HEK293 (cell line): ENCODE data around the gene SLC48A1.

Experiments used
- CTCF ChIA-PET: fragments of 350-600 bp; formaldehyde crosslinking; extraction: SDS; loops from one replicate; lab custom pipeline; 2021; ENCODE audit warnings: antibody characterized with exemption; lab: Yijun Ruan, JAX
- POLR2A ChIA-PET: fragments of 300-600 bp; formaldehyde crosslinking; extraction: SDS; loops from one replicate; lab custom pipeline; 2020; ENCODE audit warnings: antibody characterized with exemption, inconsistent platforms; lab: Yijun Ruan, JAX
- H3K27ac ChIP-seq: fragments of 200-500 bp; sonication (Bioruptor generic); 2 replicates; pipeline ENCODE4 v1.5.1; 2014; ENCODE audit warnings: low read depth, low read length, control low read depth, inconsistent platforms; ENCODE audit errors: extremely low read depth
- H3K36me3 ChIP-seq, 2 experiments: fragments of 200-500 bp in 1 of 2; sonication (Bioruptor generic) in 1 of 2; 1 replicate in 1 of 2; 2 replicates in 1 of 2; pipeline ENCODE4 v1.5.1; 2014 to 2017; ENCODE audit warnings: inconsistent platforms in 2 of 2, low read length in 2 of 2; ENCODE audit not compliant: control insufficient read depth in 2 of 2, insufficient read depth in 1 of 2
- H3K4me1 ChIP-seq: fragments of 200-500 bp; sonication (Bioruptor generic); 2 replicates; pipeline ENCODE4 v1.5.1; 2014; ENCODE audit warnings: mild to moderate bottlenecking, low read length, inconsistent platforms; ENCODE audit not compliant: control insufficient read depth, insufficient read depth
- H3K4me3 ChIP-seq: 2 replicates; pipeline ENCODE4 v1.5.1; 2011; ENCODE audit warnings: low read depth, mild to moderate bottlenecking, control low read depth, low read length, moderate library complexity
- H3K9me3 ChIP-seq: fragments of 200-500 bp; sonication (Bioruptor generic); 2 replicates; pipeline ENCODE4 v1.5.1; 2014; ENCODE audit warnings: low read depth, low read length, inconsistent platforms; ENCODE audit not compliant: control insufficient read depth, insufficient read depth
- FEZF1 ChIP-seq: fragments of 450-650 bp; formaldehyde crosslinking; IDR thresholded peaks from 2 replicates; pipeline ENCODE4 v1.5.1; 2016; ENCODE audit warnings: missing biosample characterization, missing genetic modification characterization
- MYNN ChIP-seq: fragments of 450-650 bp; formaldehyde crosslinking; IDR thresholded peaks from 2 replicates; pipeline ENCODE4 v1.5.1; 2016; ENCODE audit warnings: missing biosample characterization, missing genetic modification characterization, borderline replicate concordance
- PRDM10 ChIP-seq: fragments of 450-650 bp; formaldehyde crosslinking; IDR thresholded peaks from 2 replicates; pipeline ENCODE4 v1.5.1; 2016; ENCODE audit warnings: missing biosample characterization, missing genetic modification characterization
- SCRT1 ChIP-seq: fragments of 450-650 bp; formaldehyde crosslinking; IDR thresholded peaks from 2 replicates; pipeline ENCODE4 v1.5.1; 2016; ENCODE audit warnings: missing biosample characterization, missing genetic modification characterization, borderline replicate concordance
- SP3 ChIP-seq: fragments of 450-650 bp; formaldehyde crosslinking; IDR thresholded peaks from 2 replicates; pipeline ENCODE4 v1.5.1; 2016; ENCODE audit warnings: missing biosample characterization, missing genetic modification characterization
- ZBTB44 ChIP-seq: fragments of 450-650 bp; IDR thresholded peaks from 2 replicates; pipeline ENCODE4 v1.5.1; 2018; ENCODE audit warnings: missing biosample characterization, mild to moderate bottlenecking, missing genetic modification characterization
- ZIC2 ChIP-seq: fragments of 450-650 bp; formaldehyde crosslinking; IDR thresholded peaks from 2 replicates; pipeline ENCODE4 v1.5.1; 2016; ENCODE audit warnings: missing biosample characterization, missing genetic modification characterization
- ZNF132 ChIP-seq: fragments of 450-650 bp; formaldehyde crosslinking; IDR thresholded peaks from 2 replicates; pipeline ENCODE4 v1.5.1; 2017; ENCODE audit warnings: missing biosample characterization, missing genetic modification characterization, borderline replicate concordance
- ZNF23 ChIP-seq: fragments of 450-650 bp; formaldehyde crosslinking; IDR thresholded peaks from 2 replicates; pipeline ENCODE4 v1.5.1; 2016; ENCODE audit warnings: missing biosample characterization, missing genetic modification characterization, borderline replicate concordance
- ZNF433 ChIP-seq: fragments of 450-650 bp; formaldehyde crosslinking; IDR thresholded peaks from 2 replicates; pipeline ENCODE4 v1.5.1; 2016; ENCODE audit warnings: missing biosample characterization, missing genetic modification characterization, low read depth
- ZNF510 ChIP-seq: fragments of 450-650 bp; formaldehyde crosslinking; IDR thresholded peaks from 2 replicates; pipeline ENCODE4 v1.5.1; 2018; ENCODE audit warnings: mild to moderate bottlenecking, missing genetic modification characterization, missing biosample characterization; ENCODE audit not compliant: insufficient replicate concordance
- ZNF529 ChIP-seq: fragments of 450-650 bp; formaldehyde crosslinking; IDR thresholded peaks from 2 replicates; pipeline ENCODE4 v1.5.1; 2017; ENCODE audit warnings: missing genetic modification characterization, missing biosample characterization; ENCODE audit not compliant: insufficient replicate concordance
- ZNF544 ChIP-seq: fragments of 450-650 bp; formaldehyde crosslinking; IDR thresholded peaks from 2 replicates; pipeline ENCODE4 v1.5.0; 2017; ENCODE audit warnings: missing biosample characterization, missing genetic modification characterization
- ZNF626 ChIP-seq: fragments of 450-650 bp; sonication (Bioruptor Pico); formaldehyde crosslinking; IDR thresholded peaks from 2 replicates; pipeline ENCODE4 v1.5.1; 2018; ENCODE audit warnings: missing biosample characterization, missing genetic modification characterization, inconsistent platforms
- ZNF629 ChIP-seq: fragments of 450-650 bp; formaldehyde crosslinking; IDR thresholded peaks from 2 replicates; pipeline ENCODE4 v1.5.1; 2017; ENCODE audit warnings: missing biosample characterization, missing genetic modification characterization
- ZNF701 ChIP-seq: fragments of 450-650 bp; formaldehyde crosslinking; IDR thresholded peaks from 2 replicates; pipeline ENCODE4 v1.5.1; 2016; ENCODE audit warnings: missing biosample characterization, missing genetic modification characterization
- ZSCAN30 ChIP-seq: fragments of 450-650 bp; IDR thresholded peaks from 2 replicates; pipeline ENCODE4 v1.5.1; 2018; ENCODE audit warnings: missing biosample characterization, mild to moderate bottlenecking, missing genetic modification characterization, moderate library complexity
- ZSCAN5A ChIP-seq: fragments of 450-650 bp; formaldehyde crosslinking; IDR thresholded peaks from 2 replicates; pipeline ENCODE4 v1.5.1; 2016; ENCODE audit warnings: missing biosample characterization, missing genetic modification characterization
- ZXDB ChIP-seq: fragments of 450-650 bp; formaldehyde crosslinking; IDR thresholded peaks from 2 replicates; pipeline ENCODE4 v1.5.1; 2016; ENCODE audit warnings: missing biosample characterization, missing genetic modification characterization
- TF ChIP-seq, protein P1 (sequence below): fragments of 450-650 bp; formaldehyde crosslinking; IDR thresholded peaks from 2 replicates; pipeline ENCODE4 v1.5.1; 2016; ENCODE audit warnings: missing biosample characterization, missing genetic modification characterization

The SLC48A1 gene

GRCh38 chr12:47750229-47750798 lies 22.7 kb upstream of the SLC48A1 start:
- Histone ChIP-seq H3K9me3 (no peaks in the 10 kb centered on the region), H3K4me1 (peaks cover 4% of the 10 kb centered on the region; the same call in 1 of the 2 replicates), H3K27ac (no peak overlapping the region), H3K4me3 (no peak overlapping the region), H3K36me3 (no peaks in the 10 kb centered on the region)
- ChIA-PET POLR2A (no interaction called here), CTCF (interaction anchor here (0.9 to 14.1 kb wide), 2 partner anchors 8 to 15 kb away, joined by 3 to 241 read pairs; no protein-coding TSS in a partner anchor)
- TF ChIP-seq ZNF433 (tag by site-specific recombination): no peak
- TF ChIP-seq ZNF23 (tag by site-specific recombination): no peak
- TF ChIP-seq ZNF629 (tag by site-specific recombination): no peak
- no peak for TF ChIP-seq ZXDB (tag by site-specific recombination)
- no peak for TF ChIP-seq ZSCAN5A (tag by site-specific recombination)
- TF ChIP-seq PRDM10: no peak
- TF ChIP-seq ZNF510 (tag by site-specific recombination): no peak
- no peak for TF ChIP-seq SCRT1
- TF ChIP-seq ZNF701 (tag by site-specific recombination): no peak
- TF ChIP-seq ZIC2: no peak
- TF ChIP-seq FEZF1 (tag by site-specific recombination): no peak
- TF ChIP-seq ZNF132 (tag by site-specific recombination): no peak

GRCh38 chr12:47750916-47751470 lies 22.0 kb upstream of the SLC48A1 start:
- POLR2A ChIA-PET: no interaction called here
- no peak for TF ChIP-seq ZBTB44
- TF ChIP-seq, protein P1, sequence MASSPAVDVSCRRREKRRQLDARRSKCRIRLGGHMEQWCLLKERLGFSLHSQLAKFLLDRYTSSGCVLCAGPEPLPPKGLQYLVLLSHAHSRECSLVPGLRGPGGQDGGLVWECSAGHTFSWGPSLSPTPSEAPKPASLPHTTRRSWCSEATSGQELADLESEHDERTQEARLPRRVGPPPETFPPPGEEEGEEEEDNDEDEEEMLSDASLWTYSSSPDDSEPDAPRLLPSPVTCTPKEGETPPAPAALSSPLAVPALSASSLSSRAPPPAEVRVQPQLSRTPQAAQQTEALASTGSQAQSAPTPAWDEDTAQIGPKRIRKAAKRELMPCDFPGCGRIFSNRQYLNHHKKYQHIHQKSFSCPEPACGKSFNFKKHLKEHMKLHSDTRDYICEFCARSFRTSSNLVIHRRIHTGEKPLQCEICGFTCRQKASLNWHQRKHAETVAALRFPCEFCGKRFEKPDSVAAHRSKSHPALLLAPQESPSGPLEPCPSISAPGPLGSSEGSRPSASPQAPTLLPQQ: no peak
- no peak for TF ChIP-seq ZSCAN30
- no peak for TF ChIP-seq SP3 (tag by site-specific recombination)
- no peak for TF ChIP-seq ZNF544 (tag by site-specific recombination)
- no peak for TF ChIP-seq MYNN (tag by site-specific recombination)
- TF ChIP-seq ZNF529 (tag by site-specific recombination): no peak
- no peak for TF ChIP-seq ZNF23 (tag by site-specific recombination)
- no peak for TF ChIP-seq ZNF626
- TF ChIP-seq, all 188 proteins: peak for 0
- CTCF ChIA-PET: interaction anchor here (10.6 to 14.1 kb wide), 2 partner anchors 9 to 17 kb away, joined by 108 to 241 read pairs; no protein-coding TSS in a partner anchor
- no peaks in the 10 kb centered on the region for H3K36me3 ChIP-seq
- no peak overlapping the region for H3K4me3 ChIP-seq
- no peaks in the 10 kb centered on the region for H3K9me3 ChIP-seq
- no peak overlapping the region for H3K27ac ChIP-seq
- peaks cover 4% of the 10 kb centered on the region; the same call in 1 of the 2 replicates for H3K4me1 ChIP-seq
